ENCODE measurements around the gene IL20. TPM values are rescaled to one million over a fixed set of nuclear protein-coding genes. Genes with fewer than 3 reads are reported as not detected.

IL20 gene
- total RNA-seq (not detected), total RNA-seq (0 to 0.24 (median 0) reads per million in 172 experiments)
- not detected for polyA plus RNA-seq (2013, experiment 1 of 2)
- polyA plus RNA-seq (2013, experiment 2 of 2), result not detected

- H3K36me3 ChIP-seq (ENCODE audit: insufficient read depth, low read length), result no peaks in the 10 kb centered on the region
- Mint-ChIP-seq H3K36me3 (ENCODE audit: low read depth) (no peaks in the 10 kb centered on the region), H3K27ac (no peak within 1 kb of the TSS), H3K27me3 (peaks cover 12% of the 10 kb centered on the region), H3K4me3 (no peak within 1 kb of the TSS), H3K4me1 (ENCODE audit: low read depth) (peaks cover 7% of the 10 kb centered on the region), H3K9me3 (no peaks in the 10 kb centered on the region)
- no peak within 1 kb of the TSS for H3K27ac ChIP-seq (ENCODE audit: low read depth in 1 of 2, low read length in 2 of 2)
- CTCF ChIA-PET, result interaction anchor here (0.8 to 2.9 kb wide), 9 partner anchors 19 to 130 kb away, joined by 3 to 18 read pairs (median 4); no protein-coding TSS in a partner anchor
- POLR2A ChIA-PET, result interaction anchor here (0.9 to 1.5 kb wide), 3 partner anchors 35 to 117 kb away, joined by 3 to 6 read pairs (median 4); no protein-coding TSS in a partner anchor
- peak; percentile 87 for TF ChIP-seq CTCF (IDR thresholded peaks at IDR 0.05)
- peaks cover 0 to 2% of the 10 kb centered on the region in 2 experiments for H3K27me3 ChIP-seq (ENCODE audit: control insufficient read depth in 1 of 2, insufficient read depth in 2 of 2, low read length in 2 of 2)
- intact Hi-C loops (cut with DNase I, micrococcal nuclease), result loop anchor here (1.0 to 5.0 kb wide), 7 partner anchors 47 to 133 kb away; no protein-coding TSS in a partner anchor
- H3K4me1 ChIP-seq (ENCODE audit: insufficient read depth, low read length), result peaks cover 5% of the 10 kb centered on the region
- H3K4me3 ChIP-seq (ENCODE audit: low read length), result no peak within 1 kb of the TSS
- DNase-seq (peak; percentile 79 to 93 (median 85)), ATAC-seq (ENCODE audit: poor library complexity) (peak; percentile 98)
- no peaks in the 10 kb centered on the region for H3K9me3 ChIP-seq (ENCODE audit: control insufficient read depth in 1 of 2, insufficient read depth in 1 of 2, low read length in 2 of 2)
These were observed at the start of gene IL20 for GRCh38 chr1:206864939-206865671. TSS of gene IL20 (plus strand) at chr1:206865623. CDS start at chr1:206865853, 230 bp downstream.

GRCh38 chr1:206816390-206817287, 48.8 kb upstream of the IL20 start:
- POLR2A ChIA-PET, result interaction anchor here (0.6 to 1.7 kb wide), 18 partner anchors 7 to 153 kb away, joined by 3 to 12 read pairs (median 4); partner anchors contain the start of gene FCMR
- Histone ChIP-seq H3K27me3 (ENCODE audit: control insufficient read depth in 1 of 2, insufficient read depth in 2 of 2, low read length in 2 of 2) (no peaks in the 10 kb centered on the region), H3K4me1 (ENCODE audit: insufficient read depth, low read length) (peaks cover 7% of the 10 kb centered on the region), H3K9me3 (ENCODE audit: control insufficient read depth in 1 of 2, insufficient read depth in 1 of 2, low read length in 2 of 2) (peaks cover 0 to 6% of the 10 kb centered on the region in 2 experiments), H3K36me3 (ENCODE audit: insufficient read depth, low read length) (no peaks in the 10 kb centered on the region), H3K27ac (ENCODE audit: low read depth in 1 of 2, low read length in 2 of 2) (peak overlapping the region in 1 of 2 donors; percentile 61), H3K4me3 (ENCODE audit: low read length) (no peak overlapping the region)
- H3K36me3 Mint-ChIP-seq (ENCODE audit: low read depth), result no peaks in the 10 kb centered on the region
- TF ChIP-seq CTCF (IDR thresholded peaks at IDR 0.05), result no peak
- intact Hi-C loops (cut with DNase I, micrococcal nuclease), result no loop called here
- DNase-seq (peak in 3 of 14 experiments; percentile 77 to 80 (median 77)), ATAC-seq (ENCODE audit: poor library complexity) (peak; percentile 92)
- H3K4me1 Mint-ChIP-seq (ENCODE audit: low read depth), result peaks cover 30% of the 10 kb centered on the region
- peaks cover 2% of the 10 kb centered on the region for H3K9me3 Mint-ChIP-seq
- CTCF ChIA-PET, result interaction anchor here (0.6 to 2.2 kb wide), 5 partner anchors 10 to 117 kb away, joined by 3 to 7 read pairs (median 3); partner anchors contain the start of gene IL19
- peak overlapping the region; percentile 54 for H3K4me3 Mint-ChIP-seq
- H3K27me3 Mint-ChIP-seq, result no peaks in the 10 kb centered on the region
- peak overlapping the region; percentile 79 for H3K27ac Mint-ChIP-seq

GRCh38 chr1:206821493-206821892, 43.9 kb upstream of the IL20 start:
- Mint-ChIP-seq H3K4me3 (no peak overlapping the region), H3K36me3 (ENCODE audit: low read depth) (no peaks in the 10 kb centered on the region), H3K4me1 (ENCODE audit: low read depth) (peaks cover 26% of the 10 kb centered on the region), H3K9me3 (no peaks in the 10 kb centered on the region), H3K27ac (no peak overlapping the region), H3K27me3 (no peaks in the 10 kb centered on the region)
- H3K27ac ChIP-seq (ENCODE audit: low read depth in 1 of 2, low read length in 2 of 2), result no peak overlapping the region
- intact Hi-C loops (cut with DNase I, micrococcal nuclease), result loop anchor here in 1 of 2 experiments (2.0 kb wide), 1 partner anchor 13 kb away; no protein-coding TSS in a partner anchor
- DNase-seq, result no peak
- TF ChIP-seq CTCF (IDR thresholded peaks at IDR 0.05), result no peak
- ChIA-PET POLR2A (interaction anchor here (1.1 to 1.2 kb wide), 2 partner anchors 18 to 100 kb away, joined by 3 to 4 read pairs; partner anchors contain the start of gene FCMR), CTCF (interaction anchor here (1.0 kb wide), 1 partner anchor 9 kb away, joined by 3 read pairs; no protein-coding TSS in a partner anchor)
- H3K4me3 ChIP-seq (ENCODE audit: low read length), result no peak overlapping the region
- H3K9me3 ChIP-seq (ENCODE audit: control insufficient read depth in 1 of 2, insufficient read depth in 1 of 2, low read length in 2 of 2), result no peaks in the 10 kb centered on the region
- H3K36me3 ChIP-seq (ENCODE audit: insufficient read depth, low read length), result no peaks in the 10 kb centered on the region
- H3K27me3 ChIP-seq (ENCODE audit: control insufficient read depth in 1 of 2, insufficient read depth in 2 of 2, low read length in 2 of 2), result no peaks in the 10 kb centered on the region
- peaks cover 17% of the 10 kb centered on the region for H3K4me1 ChIP-seq (ENCODE audit: insufficient read depth, low read length)
- ATAC-seq (ENCODE audit: poor library complexity), result no peak
